Measurements from ENCODE around the gene INVS.
"Not testable (repeated sequence)": the region's sequence is repeated elsewhere in the genome, so short reads cannot be mapped to it uniquely, and the experiment has no call there.

Gene INVS

GRCh38 chr9:100206899-100207298 is 107.9 kb downstream of the INVS start:
- FAIRE-seq, result no peak

GRCh38 chr9:100208673-100209072 is 109.6 kb downstream of the INVS start:
- FAIRE-seq, result no peak

DNA sequence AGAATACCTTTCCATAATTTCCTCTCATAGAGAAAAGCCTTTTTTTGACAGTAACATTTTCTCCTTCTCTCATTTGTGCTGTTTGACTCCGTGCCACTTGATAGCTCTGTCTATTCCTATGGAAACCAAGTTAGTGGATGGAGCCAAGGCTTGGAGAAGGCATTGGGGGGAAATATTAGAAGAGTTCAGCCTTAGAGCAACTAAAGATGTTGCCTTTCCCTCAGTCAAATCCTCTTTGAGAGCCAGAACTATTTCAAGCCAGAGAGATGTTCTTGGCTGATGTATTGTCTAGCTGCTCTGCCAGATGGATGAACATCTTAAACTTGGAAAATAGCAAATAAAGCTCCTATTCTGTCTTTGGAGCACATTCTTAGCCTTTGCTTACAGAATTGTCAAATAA is 112.4 kb downstream of the INVS start:
- FAIRE-seq, result no peak

GRCh38 chr9:100213730-100214477 is 114.9 kb downstream of the INVS start:
- no peak for FAIRE-seq

- no peak for FAIRE-seq
Observed at GRCh38 chr9:100216178-100216787, 117.2 kb downstream of the INVS start.

GRCh38 chr9:100217536-100217935 is 118.5 kb downstream of the INVS start:
- no peak for FAIRE-seq

GRCh38 chr9:100219347-100219746 is 120.3 kb downstream of the INVS start:
- no peak for FAIRE-seq

GRCh38 chr9:100220936-100221335 is 121.9 kb downstream of the INVS start:
- FAIRE-seq, result no peak

DNA sequence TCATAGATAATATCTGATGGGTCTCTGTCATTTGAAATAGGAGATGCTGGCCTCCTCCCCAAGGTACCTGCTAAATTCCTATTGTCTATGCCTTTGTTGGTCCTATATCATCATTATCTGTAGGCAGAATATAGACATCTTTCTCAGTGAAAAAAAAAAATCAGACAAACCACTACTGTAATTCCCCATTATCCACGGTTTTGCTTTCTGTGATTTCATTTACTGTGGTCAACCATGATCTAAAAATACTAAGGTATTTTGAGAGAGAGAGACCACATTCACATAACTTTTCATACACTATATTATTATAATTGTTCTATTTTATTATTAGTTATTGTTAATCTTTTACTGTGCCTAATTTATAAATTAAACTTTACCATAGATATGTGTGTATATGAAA is 122.5 kb downstream of the INVS start:
- peak; percentile 36 for FAIRE-seq

DNA sequence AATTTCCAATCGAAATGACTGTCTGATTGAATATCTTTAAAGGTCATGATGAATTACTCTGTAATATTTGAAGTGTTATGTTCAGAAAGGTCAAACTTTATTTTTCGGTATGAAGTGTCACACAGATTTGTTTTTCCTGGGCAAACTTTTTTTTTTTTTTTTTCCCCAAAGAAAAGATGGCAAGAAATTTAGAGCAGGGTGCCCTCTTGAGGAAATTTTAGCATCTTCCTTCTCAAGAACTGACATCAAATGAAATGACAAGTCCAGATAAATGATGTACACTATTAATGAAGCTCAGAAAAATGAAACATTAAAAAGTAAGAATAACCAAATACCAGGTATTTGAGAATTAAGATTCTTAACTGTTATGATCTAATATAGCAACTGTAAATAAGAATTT is 123.6 kb downstream of the INVS start:
- FAIRE-seq, result peak; percentile 93

DNA sequence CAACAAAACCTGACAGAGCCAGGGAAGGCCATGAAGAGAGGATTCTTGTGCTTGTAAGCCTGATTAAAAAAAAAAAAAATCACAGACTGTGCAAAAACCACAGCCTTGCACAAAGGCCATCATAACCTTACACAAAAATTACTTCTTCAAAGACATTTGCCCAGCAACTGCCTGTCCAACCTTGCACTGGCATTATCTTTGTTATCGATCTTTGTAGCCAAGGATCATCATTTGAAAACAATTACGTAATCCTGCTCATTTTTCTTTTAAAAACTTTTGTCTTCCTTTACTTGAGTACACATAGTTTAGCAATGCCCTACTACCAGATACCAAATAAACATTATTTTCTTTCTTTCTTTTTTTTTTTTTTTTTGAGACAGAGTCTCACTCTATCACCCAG is 128.6 kb downstream of the INVS start:
- FAIRE-seq, result no peak

DNA sequence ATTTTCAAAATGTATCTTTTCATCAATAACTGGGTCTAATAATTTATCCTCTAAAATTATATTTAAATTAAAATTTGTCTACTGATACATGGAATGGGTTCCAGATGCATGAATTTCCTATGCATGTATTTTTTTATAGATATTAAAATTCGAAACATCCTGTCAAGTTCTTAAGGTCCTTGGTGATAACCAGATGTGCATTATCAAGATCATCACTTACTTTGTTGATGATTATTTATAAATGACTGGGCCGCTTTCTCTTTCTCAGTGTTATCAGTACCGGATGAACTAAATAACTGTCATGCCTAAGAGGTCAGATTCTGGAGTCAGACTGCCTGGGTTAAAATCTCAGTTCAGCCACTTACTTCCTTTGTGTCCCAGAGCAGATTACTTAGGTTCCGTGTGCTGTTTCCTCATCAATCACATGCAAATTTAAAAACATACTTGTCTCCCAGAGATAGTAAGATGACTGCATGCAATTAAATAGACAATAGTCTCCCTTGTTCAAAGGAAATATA is 129.4 kb downstream of the INVS start:
- FAIRE-seq, result no peak

GRCh38 chr9:100229136-100229535 is 130.1 kb downstream of the INVS start:
- no peak for FAIRE-seq

GRCh38 chr9:100229561-100229960 is 130.5 kb downstream of the INVS start:
- no peak for FAIRE-seq

GRCh38 chr9:100236986-100237385 is 137.9 kb downstream of the INVS start:
- FAIRE-seq, result not testable (repeated sequence)

- FAIRE-seq, result no peak
Observed at GRCh38 chr9:100240512-100240911, 141.5 kb downstream of the INVS start.

GRCh38 chr9:100267211-100267610 is 168.2 kb downstream of the INVS start:
- no peak for FAIRE-seq

- no peak for FAIRE-seq
Observed at GRCh38 chr9:100268271-100268670, 169.2 kb downstream of the INVS start.

DNA sequence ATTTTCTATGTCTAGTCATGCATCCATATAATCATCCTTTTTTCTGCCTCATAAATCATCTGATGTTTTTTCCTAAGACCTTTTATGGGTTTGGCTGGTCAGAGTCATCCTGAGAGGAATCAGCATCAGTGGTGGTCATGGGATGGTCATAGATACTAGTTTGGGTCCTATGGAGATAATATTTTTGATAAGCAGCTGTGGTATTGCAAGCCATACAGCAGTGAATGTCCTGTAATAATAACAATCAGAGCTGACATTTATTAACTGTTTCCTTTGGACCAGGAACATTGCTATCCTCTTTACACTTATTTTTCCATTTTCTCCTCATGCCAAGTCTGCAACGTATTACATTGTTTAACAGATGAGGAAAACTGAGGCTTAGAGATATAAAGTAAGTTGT is 170.6 kb downstream of the INVS start:
- FAIRE-seq, result no peak

- FAIRE-seq, result no peak
Observed at GRCh38 chr9:100277166-100277979, 178.3 kb downstream of the INVS start.

- FAIRE-seq, result no peak
Observed at GRCh38 chr9:100281066-100281465, 182.0 kb downstream of the INVS start.

DNA sequence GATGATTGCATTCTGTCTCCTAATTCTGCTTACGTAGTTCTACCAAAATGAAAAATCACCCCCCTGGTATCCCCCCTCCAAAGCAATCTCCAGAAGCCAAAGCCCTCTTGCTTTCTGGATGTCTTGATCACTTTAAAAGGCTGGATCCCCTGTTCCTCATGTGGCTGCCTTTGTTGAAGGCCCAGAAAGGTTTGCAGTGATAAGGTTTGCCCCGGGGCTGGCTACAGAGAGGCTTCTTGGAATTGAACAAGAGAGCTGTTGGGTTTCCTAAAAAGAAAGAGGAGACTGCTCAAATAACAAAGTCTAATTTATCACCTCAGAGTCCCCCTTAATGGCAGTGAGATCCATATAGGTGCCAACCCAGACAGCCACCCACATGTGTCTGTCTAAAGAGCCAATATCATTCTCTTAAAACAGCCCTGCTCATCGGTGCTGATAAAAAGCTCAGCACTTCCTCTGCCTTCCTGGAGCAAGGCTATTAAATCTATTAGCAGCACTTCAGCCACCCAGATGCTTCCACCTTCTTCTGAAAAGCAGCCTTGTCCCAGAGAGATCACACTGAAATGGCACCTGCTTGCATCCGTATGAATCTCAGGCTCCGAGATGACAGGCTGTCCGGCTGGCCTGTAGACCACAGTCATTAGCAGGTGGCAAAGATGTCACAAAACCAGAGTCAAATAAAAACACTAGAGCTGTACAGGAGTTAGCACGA is 182.8 kb downstream of the INVS start:
- FAIRE-seq, result no peak

DNA sequence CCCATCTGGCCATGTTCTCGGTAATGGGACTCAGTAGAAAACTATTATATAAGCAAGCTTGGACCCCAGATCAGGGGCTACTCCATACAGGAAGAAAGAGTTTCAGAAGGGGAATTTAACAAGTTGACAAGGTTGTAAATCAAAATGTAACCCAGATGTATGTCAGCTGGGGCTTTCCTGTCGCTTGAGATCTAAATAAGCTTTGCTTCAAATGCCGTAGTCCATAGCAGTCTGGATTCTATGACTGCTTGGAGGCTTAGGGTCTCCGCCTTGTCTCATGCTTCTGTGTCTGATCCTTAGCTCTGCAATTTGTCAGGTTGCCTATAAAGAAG is 183.3 kb downstream of the INVS start:
- no peak for FAIRE-seq

Measured in G401.6 (cell line).